ENCODE data around the gene CTSZ. TPM values are rescaled to one million over a fixed set of nuclear protein-coding genes. Genes with fewer than 3 reads are reported as not detected.

Gene CTSZ
- total and polyA plus RNA-seq, 2 experiments from 2014 or later, result 0.58 to 41.4 TPM

DNA sequence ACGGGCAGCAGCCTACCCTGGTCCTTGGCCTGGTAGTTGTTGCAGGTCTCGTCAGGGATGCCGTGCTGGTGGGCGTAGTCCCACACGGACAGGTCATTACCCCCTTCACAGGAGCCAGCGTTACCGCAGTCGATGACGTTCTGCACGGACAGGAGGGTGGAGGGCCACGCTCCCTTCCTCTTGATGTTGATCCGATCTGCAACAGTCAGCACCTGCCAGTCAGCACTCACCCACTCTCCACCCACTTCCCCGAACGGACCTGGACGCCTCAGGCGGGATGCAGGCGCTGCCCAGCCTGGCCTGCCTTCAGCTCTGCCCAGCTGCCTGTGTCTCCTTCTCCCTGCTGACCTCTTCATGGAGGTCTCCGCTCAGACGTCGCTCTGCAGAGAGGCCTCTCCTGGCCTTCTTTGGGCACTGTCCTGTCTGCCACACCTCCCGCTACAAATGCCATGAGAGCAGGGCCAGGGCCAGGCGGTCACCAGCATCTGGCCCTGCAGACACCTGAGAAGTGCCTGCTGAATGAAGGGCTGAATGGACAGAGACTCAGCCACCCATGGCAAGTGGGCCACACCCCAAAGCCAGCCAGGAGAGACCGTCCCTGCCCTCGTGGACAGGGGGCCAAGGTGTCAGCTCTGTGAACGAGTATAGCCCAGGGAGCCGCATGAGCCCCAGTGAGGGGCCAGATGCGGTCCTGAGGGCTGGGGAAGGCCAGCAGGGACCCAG is 5.4 kb downstream of the CTSZ start:
- Mint-ChIP-seq H3K9me3 (no peaks in the 10 kb centered on the region), H3K4me3 (no peak overlapping the region; the same call in 2 of the 3 replicates), H3K4me1 (peaks cover 13% of the 10 kb centered on the region), H3K36me3 (ENCODE audit: low read depth) (peaks cover 13% of the 10 kb centered on the region), H3K27me3 (ENCODE audit: insufficient read depth, low read depth, poor library complexity) (peaks cover 18% of the 10 kb centered on the region), H3K27ac (no peak overlapping the region)
- Histone ChIP-seq H3K4me3 (no peak overlapping the region), H4K20me1 (replicated peaks; ENCODE audit: insufficient read depth) (0 out of 2 replicates have a peak, but pooled peaks cover 5% of the 10 kb centered on the region), H3K9me2 (ENCODE audit: insufficient read depth) (no peaks in the 10 kb centered on the region), H2AFZ (no peak overlapping the region), H3K79me2 (replicated peaks; ENCODE audit: insufficient read depth) (no peaks in the 10 kb centered on the region), H3F3A (replicated peaks; ENCODE audit: low read depth) (peaks cover 4% of the 10 kb centered on the region; the same call in 1 of the 2 replicates), H3K36me3 (ENCODE audit: insufficient read depth) (no peaks in the 10 kb centered on the region), H3K27me3 (ENCODE audit: insufficient read depth) (no peaks in the 10 kb centered on the region), H3K4me1 (ENCODE audit: insufficient read depth) (no peaks in the 10 kb centered on the region), H3K27ac (ENCODE audit: low read depth) (no peak overlapping the region), H3K4me2 (no peak overlapping the region)
- no peak for DNase-seq (ENCODE audit: low spot score)
- TF ChIP-seq EZH2phosphoT487 (IDR thresholded peaks at IDR 0.05; ENCODE audit: unreplicated experiment) (no peak), CTCF (conservative IDR thresholded peaks at IDR 0.05; ENCODE audit: low read depth in 2 of 2) (no peak), ZNF114 (CRISPR knock-in tag; IDR thresholded peaks at IDR 0.05) (no peak), ZNF331 (CRISPR knock-in tag; IDR thresholded peaks at IDR 0.05; ENCODE audit: low read depth) (no peak), CREB1 (CRISPR knock-in tag; IDR thresholded peaks at IDR 0.05; ENCODE audit: low read depth) (no peak), JUNB (IDR thresholded peaks at IDR 0.05; ENCODE audit: unreplicated experiment) (no peak)
- TF ChIP-seq, protein P1, sequence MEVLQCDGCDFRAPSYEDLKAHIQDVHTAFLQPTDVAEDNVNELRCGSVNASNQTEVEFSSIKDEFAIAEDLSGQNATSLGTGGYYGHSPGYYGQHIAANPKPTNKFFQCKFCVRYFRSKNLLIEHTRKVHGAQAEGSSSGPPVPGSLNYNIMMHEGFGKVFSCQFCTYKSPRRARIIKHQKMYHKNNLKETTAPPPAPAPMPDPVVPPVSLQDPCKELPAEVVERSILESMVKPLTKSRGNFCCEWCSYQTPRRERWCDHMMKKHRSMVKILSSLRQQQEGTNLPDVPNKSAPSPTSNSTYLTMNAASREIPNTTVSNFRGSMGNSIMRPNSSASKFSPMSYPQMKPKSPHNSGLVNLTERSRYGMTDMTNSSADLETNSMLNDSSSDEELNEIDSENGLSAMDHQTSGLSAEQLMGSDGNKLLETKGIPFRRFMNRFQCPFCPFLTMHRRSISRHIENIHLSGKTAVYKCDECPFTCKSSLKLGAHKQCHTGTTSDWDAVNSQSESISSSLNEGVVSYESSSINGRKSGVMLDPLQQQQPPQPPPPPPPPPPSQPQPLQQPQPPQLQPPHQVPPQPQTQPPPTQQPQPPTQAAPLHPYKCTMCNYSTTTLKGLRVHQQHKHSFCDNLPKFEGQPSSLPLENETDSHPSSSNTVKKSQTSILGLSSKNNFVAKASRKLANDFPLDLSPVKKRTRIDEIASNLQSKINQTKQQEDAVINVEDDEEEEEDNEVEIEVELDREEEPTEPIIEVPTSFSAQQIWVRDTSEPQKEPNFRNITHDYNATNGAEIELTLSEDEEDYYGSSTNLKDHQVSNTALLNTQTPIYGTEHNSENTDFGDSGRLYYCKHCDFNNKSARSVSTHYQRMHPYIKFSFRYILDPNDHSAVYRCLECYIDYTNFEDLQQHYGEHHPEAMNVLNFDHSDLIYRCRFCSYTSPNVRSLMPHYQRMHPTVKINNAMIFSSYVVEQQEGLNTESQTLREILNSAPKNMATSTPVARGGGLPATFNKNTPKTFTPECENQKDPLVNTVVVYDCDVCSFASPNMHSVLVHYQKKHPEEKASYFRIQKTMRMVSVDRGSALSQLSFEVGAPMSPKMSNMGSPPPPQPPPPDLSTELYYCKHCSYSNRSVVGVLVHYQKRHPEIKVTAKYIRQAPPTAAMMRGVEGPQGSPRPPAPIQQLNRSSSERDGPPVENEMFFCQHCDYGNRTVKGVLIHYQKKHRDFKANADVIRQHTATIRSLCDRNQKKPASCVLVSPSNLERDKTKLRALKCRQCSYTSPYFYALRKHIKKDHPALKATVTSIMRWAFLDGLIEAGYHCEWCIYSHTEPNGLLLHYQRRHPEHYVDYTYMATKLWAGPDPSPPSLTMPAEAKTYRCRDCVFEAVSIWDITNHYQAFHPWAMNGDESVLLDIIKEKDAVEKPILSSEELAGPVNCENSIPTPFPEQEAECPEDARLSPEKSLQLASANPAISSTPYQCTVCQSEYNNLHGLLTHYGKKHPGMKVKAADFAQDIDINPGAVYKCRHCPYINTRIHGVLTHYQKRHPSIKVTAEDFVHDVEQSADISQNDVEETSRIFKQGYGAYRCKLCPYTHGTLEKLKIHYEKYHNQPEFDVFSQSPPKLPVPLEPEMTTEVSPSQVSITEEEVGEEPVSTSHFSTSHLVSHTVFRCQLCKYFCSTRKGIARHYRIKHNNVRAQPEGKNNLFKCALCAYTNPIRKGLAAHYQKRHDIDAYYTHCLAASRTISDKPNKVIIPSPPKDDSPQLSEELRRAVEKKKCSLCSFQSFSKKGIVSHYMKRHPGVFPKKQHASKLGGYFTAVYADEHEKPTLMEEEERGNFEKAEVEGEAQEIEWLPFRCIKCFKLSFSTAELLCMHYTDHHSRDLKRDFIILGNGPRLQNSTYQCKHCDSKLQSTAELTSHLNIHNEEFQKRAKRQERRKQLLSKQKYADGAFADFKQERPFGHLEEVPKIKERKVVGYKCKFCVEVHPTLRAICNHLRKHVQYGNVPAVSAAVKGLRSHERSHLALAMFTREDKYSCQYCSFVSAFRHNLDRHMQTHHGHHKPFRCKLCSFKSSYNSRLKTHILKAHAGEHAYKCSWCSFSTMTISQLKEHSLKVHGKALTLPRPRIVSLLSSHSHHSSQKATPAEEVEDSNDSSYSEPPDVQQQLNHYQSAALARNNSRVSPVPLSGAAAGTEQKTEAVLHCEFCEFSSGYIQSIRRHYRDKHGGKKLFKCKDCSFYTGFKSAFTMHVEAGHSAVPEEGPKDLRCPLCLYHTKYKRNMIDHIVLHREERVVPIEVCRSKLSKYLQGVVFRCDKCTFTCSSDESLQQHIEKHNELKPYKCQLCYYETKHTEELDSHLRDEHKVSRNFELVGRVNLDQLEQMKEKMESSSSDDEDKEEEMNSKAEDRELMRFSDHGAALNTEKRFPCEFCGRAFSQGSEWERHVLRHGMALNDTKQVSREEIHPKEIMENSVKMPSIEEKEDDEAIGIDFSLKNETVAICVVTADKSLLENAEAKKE (CRISPR knock-in tag; IDR thresholded peaks at IDR 0.05), result no peak
- ATAC-seq, result no peak
